Measurements from ENCODE around the gene DPYD. TPM values are rescaled to one million over a fixed set of nuclear protein-coding genes. Genes with fewer than 3 reads are reported as not detected.

The DPYD gene
- total and polyA plus RNA-seq, 9 of the 15 experiments (the other 6 are each of a cell fraction or from before 2014, with no cell fraction given) = 0.03 to 0.25 (median 0.08) TPM; not detected in 2

DNA sequence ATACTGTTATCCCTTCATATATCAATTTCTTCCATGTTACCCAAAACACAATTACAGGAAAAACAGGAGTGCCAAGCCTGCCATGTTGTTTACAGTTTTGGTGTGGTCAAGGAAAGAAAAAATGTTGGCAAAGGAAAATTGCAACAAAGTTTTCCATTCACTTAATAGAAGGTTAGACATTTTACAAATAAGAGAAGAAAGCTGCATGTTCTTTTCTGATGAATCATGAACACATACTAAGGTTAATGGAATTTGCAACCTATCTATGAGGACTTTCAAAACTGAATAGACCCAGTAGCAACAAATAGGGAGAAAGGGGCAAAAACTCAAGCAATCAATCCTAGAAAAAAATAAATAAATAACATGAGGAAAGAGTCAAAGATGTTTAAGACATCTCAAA is 556.7 kb downstream of the DPYD start:
- in situ Hi-C loops (cut with MboI) (no loop called here), intact Hi-C loops (cut with micrococcal nuclease) (no loop called here)
- H3K9me1 ChIP-seq (ENCODE audit: control insufficient read depth, insufficient read depth, low read length) = no peaks in the 10 kb centered on the region
- no peaks in the 10 kb centered on the region for H3K79me2 ChIP-seq (ENCODE audit: control insufficient read depth, insufficient read depth, low read length)
- H3K36me3 ChIP-seq (ENCODE audit: control insufficient read depth, insufficient read depth, low read length) = no peaks in the 10 kb centered on the region
- H3K4me2 ChIP-seq (ENCODE audit: insufficient read depth, low read length) = no peak overlapping the region
- no peaks in the 10 kb centered on the region for H3K4me1 ChIP-seq (replicated peaks in 1 of 2; ENCODE audit: control insufficient read depth in 2 of 2, insufficient read depth in 2 of 2, low read length in 2 of 2)
- H2AFZ ChIP-seq (ENCODE audit: low read depth, low read length) = no peak overlapping the region
- no peak overlapping the region for H3K27ac ChIP-seq (ENCODE audit: extremely low read depth, low read depth, low read length)
- H3K4me3 ChIP-seq = no peak overlapping the region
- H3K27me3 ChIP-seq (ENCODE audit: control insufficient read depth in 2 of 2, insufficient read depth in 2 of 2, low read length in 2 of 2) = no peaks in the 10 kb centered on the region
- no TSS peak for BruUV-seq (replicated peaks)
- CTCF ChIA-PET (ENCODE audit: low intra/inter-chr PET ratio) = no interaction called here
- H3K9me3 ChIP-seq (replicated peaks; ENCODE audit: control insufficient read depth, insufficient read depth, low read depth, low read length) = no peaks in the 10 kb centered on the region
- H3K9ac ChIP-seq (ENCODE audit: insufficient read depth in 1 of 2, low read depth in 2 of 2, low read length in 2 of 2) = no peak overlapping the region
- POLR2A ChIA-PET = no interaction called here
- ATAC-seq (no peak), DNase-seq (ENCODE audit: extremely low read depth in 1 of 4, low spot score in 3 of 4) (no peak), FAIRE-seq (no peak)
- H4K20me1 ChIP-seq (replicated peaks; ENCODE audit: control insufficient read depth, insufficient read depth, low read length) = no peaks in the 10 kb centered on the region
- TF ChIP-seq TFE3 (CRISPR knock-in tag; IDR thresholded peaks at IDR 0.05) (no peak), EWSR1 (IDR thresholded peaks at IDR 0.05; ENCODE audit: borderline replicate concordance, low read depth, partially characterized antibody) (no peak), ZNF695 (CRISPR knock-in tag; IDR thresholded peaks at IDR 0.05) (no peak), JUN (IDR thresholded peaks at IDR 0.05; ENCODE audit: borderline replicate concordance, low read depth, low read length) (no peak), JUN (CRISPR knock-in tag; IDR thresholded peaks at IDR 0.05; ENCODE audit: borderline replicate concordance) (no peak), EP300 (IDR thresholded peaks at IDR 0.05; ENCODE audit: low read length) (no peak), ERF (CRISPR knock-in tag; IDR thresholded peaks at IDR 0.05) (no peak), PBX2 (CRISPR knock-in tag; IDR thresholded peaks at IDR 0.05; ENCODE audit: low read depth) (no peak), PBX2 (tag; conservative IDR thresholded peaks at IDR 0.05; ENCODE audit: low read depth) (no peak), ZNF280A (IDR thresholded peaks at IDR 0.05; ENCODE audit: low read depth, partially characterized antibody) (no peak), ASH1L (IDR thresholded peaks at IDR 0.05; ENCODE audit: borderline replicate concordance, low read depth, partially characterized antibody) (no peak), MAX (CRISPR knock-in tag; IDR thresholded peaks at IDR 0.05) (no peak), ILK (tag; IDR thresholded peaks at IDR 0.05; ENCODE audit: borderline replicate concordance, low read depth) (no peak), PYGO2 (tag; IDR thresholded peaks at IDR 0.05) (no peak), DDX20 (tag; IDR thresholded peaks at IDR 0.05; ENCODE audit: low read depth) (no peak)
- TF ChIP-seq, protein P1, sequence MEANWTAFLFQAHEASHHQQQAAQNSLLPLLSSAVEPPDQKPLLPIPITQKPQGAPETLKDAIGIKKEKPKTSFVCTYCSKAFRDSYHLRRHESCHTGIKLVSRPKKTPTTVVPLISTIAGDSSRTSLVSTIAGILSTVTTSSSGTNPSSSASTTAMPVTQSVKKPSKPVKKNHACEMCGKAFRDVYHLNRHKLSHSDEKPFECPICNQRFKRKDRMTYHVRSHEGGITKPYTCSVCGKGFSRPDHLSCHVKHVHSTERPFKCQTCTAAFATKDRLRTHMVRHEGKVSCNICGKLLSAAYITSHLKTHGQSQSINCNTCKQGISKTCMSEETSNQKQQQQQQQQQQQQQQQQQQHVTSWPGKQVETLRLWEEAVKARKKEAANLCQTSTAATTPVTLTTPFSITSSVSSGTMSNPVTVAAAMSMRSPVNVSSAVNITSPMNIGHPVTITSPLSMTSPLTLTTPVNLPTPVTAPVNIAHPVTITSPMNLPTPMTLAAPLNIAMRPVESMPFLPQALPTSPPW (CRISPR knock-in tag; IDR thresholded peaks at IDR 0.05) = no peak
